HG03521 (cell line): Measurements from ENCODE around the gene AKAP3.

Source experiments
- ATAC-seq: cut with Tn5 transposase; IDR thresholded peaks from one replicate; pipeline ENCODE4 v1.9.1; 2021; ENCODE audit warnings: mild to moderate bottlenecking, moderate library complexity; ENCODE audit not compliant: unreplicated experiment

AKAP3 gene

GRCh38 chr12:4603946-4604345, 44.9 kb downstream of the AKAP3 start:
- no peak for ATAC-seq

DNA sequence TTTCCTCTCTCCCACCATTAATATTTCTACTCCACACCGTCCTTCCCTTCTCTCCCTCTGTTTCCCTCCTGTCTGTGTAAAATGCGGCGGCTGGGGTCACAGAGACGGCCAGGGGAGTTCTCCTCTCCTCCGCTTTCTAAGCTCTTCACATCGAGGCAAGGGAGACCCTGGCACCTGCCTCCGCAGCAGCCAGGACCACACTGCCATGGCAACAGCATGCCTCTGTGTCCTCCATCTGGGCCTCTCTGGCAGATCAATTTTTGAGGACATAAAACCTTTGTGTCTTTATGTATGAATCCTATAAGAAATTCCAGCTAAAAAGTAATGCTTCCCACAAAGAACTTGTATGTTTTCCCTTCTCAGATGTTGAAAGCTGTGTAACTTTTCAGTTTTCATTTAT, 45.4 kb downstream of the AKAP3 start:
- ATAC-seq, result no peak

DNA sequence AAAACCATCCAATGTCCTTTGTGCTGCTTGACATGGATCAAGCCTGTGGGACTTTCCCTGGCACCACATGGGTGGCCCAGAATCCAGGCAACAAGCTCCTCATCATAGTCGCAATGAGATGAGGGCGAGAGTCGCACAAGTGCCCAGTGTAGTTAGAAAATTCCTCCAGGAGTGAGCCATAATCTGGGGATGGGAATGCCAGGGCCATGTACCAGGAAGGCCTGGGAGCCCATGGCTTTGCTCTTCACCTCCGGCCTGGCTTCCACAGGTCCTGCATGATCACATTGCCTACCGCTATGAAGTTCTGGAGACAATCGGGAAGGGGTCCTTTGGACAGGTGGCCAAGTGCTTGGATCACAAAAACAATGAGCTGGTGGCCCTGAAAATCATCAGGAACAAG, 53.0 kb downstream of the AKAP3 start:
- ATAC-seq, result no peak

DNA sequence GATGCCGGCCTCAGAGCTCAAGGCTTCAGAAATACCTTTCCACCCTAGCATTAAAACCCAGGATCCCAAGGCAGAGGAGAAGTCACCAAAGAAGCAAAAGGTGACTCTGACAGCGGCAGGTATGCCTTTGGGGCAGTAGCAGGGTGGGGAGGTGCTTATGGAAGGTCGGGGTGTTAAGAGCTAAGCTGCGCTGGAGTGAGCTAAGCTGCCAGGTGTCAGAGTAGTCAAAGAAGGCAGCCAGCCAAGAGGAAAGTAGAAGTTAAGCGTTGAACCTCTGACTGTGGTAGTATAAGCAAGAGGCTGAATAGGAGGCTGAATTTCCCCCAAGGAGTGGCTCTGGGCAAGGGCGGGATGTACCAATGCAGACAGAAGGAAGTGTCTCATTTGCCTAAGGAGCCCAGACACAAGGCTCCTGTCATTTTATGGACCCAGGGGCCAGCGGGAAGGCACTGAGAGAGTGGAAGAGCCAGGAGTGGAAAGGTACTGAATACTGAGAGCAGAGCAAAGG, 57.6 kb downstream of the AKAP3 start:
- no peak for ATAC-seq

GRCh38 chr12:4589941-4590340, 58.9 kb downstream of the AKAP3 start:
- ATAC-seq, result no peak

- no peak for ATAC-seq
These were observed 59.9 kb downstream of the AKAP3 start for GRCh38 chr12:4588916-4589315.

DNA sequence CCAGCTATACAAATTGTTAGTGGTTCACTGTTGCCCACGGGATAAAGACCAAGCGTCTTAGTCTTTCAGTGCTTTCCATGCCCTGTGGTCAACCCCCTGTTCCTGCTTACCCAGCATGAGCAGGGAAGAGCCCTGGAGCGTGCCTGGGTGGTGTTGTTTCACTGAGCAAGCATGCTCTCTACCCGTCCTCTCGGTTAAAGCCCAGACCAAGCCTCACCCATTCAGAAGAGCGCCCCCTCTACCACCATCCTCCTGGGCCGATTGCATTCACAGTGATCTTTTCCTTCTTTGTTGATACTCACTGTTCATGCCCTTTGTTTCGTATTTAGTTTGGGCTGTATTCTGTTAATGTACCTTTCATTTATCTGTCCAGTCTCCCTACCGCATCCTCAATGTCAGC, 61.7 kb downstream of the AKAP3 start:
- no peak for ATAC-seq

DNA sequence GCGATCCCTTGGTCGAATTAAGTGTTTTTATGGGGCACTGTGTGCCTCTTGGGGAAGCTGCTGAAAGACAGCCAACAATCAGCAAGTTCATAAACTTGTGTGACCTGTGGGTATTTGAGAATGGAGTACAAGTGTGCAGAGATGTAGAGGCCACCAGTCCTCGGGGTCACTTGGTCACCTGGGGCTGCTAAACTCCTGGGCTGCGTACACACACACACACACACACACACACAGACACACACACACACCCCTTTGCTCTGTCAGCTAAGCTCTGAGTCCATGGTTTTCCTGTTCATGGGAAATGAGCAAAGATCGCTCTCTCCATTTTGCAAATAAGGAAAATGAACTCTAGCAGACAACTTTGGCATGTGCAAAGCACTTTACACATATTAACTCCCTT, 62.4 kb downstream of the AKAP3 start:
- no peak for ATAC-seq

GRCh38 chr12:4584896-4585295, 64.0 kb downstream of the AKAP3 start:
- no peak for ATAC-seq

DNA sequence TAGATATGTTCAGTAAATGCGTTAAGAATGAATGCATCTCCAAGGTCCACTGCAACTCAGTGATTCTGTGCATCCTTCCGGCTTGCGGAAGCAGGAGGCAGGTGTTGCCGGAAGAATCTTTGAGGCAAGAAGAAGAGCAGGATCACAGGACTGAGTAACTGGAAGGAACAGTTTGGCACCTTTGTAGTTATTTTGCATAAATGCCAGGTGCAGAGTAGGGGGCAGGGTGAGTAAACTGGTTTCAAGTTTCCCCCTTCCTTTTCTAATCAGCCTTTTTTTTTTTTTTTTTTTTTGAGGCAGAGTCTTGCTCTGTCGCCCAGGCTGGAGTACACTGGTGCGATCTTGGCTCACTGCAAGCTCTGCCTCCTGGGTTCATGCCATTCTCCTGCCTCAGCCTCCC, 64.6 kb downstream of the AKAP3 start:
- no peak for ATAC-seq

DNA sequence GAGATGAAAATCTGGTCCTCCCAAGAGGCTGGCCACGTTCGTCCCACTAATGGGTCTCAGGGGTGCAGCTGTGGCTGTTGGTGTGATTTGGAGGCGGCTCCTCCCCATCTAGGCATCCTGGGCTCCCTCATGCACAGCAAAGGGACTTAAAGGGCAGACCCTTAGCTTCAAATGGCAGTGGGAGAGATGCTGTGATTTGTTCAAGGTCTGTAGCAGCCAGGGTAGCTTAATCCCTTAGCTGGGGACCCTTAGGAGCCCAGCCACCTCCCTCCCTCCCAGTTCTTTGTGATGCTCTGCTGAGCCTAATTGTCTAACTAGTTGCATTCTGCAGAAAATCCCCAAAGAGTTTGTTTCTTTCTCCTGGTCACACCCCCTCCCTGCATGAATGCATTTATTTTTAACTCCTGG, 68.6 kb downstream of the AKAP3 start:
- ATAC-seq, result no peak

GRCh38 chr12:4579305-4580102, 69.3 kb downstream of the AKAP3 start:
- no peak for ATAC-seq

GRCh38 chr12:4572680-4573079, 76.2 kb downstream of the AKAP3 start:
- no peak for ATAC-seq

- no peak for ATAC-seq
These were observed 79.6 kb downstream of the AKAP3 start for GRCh38 chr12:4569261-4569660.

DNA sequence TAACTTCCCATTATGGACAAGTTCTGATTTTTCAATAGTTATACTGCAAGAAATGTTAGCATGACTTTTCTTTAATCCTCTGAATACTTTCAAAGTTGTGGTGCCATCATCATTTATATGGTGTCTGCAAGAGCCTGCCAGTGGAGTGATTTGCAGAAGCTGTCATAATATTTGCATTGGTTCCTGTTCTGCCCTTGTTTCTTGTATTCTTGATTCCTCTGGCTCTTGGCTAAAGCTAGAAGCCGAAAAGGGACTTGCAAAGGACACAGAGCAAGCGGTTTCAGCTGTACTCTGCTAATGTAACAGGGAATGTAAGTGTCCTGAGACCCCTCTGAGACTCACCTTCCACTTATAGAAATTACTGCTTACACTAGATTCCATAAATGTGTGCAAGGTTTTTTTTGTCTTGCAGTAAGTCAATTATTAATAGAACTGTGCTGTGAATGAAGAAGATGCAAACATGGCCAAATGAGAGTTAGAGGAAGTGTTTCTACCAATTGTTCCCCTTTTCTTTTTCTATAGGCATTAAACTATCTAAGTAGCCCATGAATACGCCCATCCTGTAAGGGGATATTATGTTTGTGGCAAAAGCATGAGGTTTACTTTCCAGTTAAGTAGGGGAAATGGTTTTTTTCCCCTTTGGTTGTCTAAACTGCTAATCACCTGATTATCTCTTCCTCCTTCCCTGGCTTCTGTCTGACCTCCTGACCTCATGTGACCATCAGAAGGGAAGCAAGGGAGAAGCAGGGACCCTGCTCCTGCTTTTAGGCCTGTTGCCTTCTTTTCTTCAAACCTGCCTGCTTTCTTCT, 81.6 kb downstream of the AKAP3 start:
- ATAC-seq, result no peak

DNA sequence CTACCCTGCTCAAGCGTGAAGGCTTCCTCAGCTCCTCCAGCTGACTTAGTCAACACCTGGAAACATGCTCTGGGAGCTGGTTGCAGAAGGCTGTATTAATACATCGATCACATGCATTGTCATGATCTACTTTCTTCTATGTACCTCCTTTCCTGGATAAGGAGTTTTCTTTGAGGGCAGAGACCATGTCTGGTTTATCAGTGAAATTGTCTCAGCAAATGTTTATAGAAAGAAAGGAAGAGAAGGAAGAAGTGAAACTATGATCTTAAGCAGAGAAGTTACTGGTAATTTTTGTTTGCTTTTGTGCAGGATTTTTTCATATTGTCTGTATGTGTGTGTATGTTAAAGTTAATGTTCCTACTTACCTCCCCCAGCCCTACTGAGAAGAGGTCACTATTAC, 82.4 kb downstream of the AKAP3 start:
- ATAC-seq, result no peak
